Neuronal stem cell (in vitro differentiated cells): ENCODE data around the gene FARS2.

Experiments used
- DNase-seq: peaks from one replicate; pipeline ENCODE4 v3.0.0-alpha.2; 2013; ENCODE audit warnings: low spot score
- H2AFZ ChIP-seq: one replicate; pipeline ENCODE4 v1.6.1; 2013; ENCODE audit warnings: mild to moderate bottlenecking, low read length, inconsistent platforms
- H2AK5ac ChIP-seq: 2 replicates; pipeline ENCODE4 v1.6.1; 2013; ENCODE audit warnings: low read depth, mild to moderate bottlenecking, inconsistent platforms, low read length, moderate library complexity, mixed read lengths
- H2BK120ac ChIP-seq: 2 replicates; pipeline ENCODE4 v1.6.1; 2013; ENCODE audit warnings: low read depth, mild to moderate bottlenecking, inconsistent platforms, low read length, moderate library complexity, mixed read lengths
- H2BK12ac ChIP-seq: one replicate; pipeline ENCODE4 v1.6.1; 2013; ENCODE audit warnings: low read length, inconsistent platforms
- H2BK15ac ChIP-seq: 2 replicates; pipeline ENCODE4 v1.6.1; 2013; ENCODE audit warnings: mild to moderate bottlenecking, low read length, inconsistent platforms, mixed read lengths
- H2BK5ac ChIP-seq: one replicate; pipeline ENCODE4 v1.6.1; 2013; ENCODE audit warnings: inconsistent platforms, mild to moderate bottlenecking, low read length, moderate library complexity
- H3K14ac ChIP-seq: one replicate; pipeline ENCODE4 v1.6.1; 2013; ENCODE audit warnings: low read length, inconsistent platforms
- H3K18ac ChIP-seq: 2 replicates; pipeline ENCODE4 v1.6.1; 2013; ENCODE audit warnings: low read length, inconsistent platforms
- H3K23ac ChIP-seq: 2 replicates; pipeline ENCODE4 v1.6.1; 2013; ENCODE audit warnings: low read depth, mild to moderate bottlenecking, mixed read lengths, low read length, inconsistent platforms; ENCODE audit not compliant: poor library complexity
- H3K27ac ChIP-seq: replicated peaks from 3 replicates; pipeline ENCODE4 v1.5.1; 2013; ENCODE audit warnings: low read length, inconsistent platforms
- H3K27me3 ChIP-seq, 3 experiments: 2 replicates each; pipeline ENCODE4 v1.6.1; 2013; ENCODE audit warnings: low read length in 3 of 3, mild to moderate bottlenecking in 2 of 3, inconsistent platforms in 1 of 3, low read depth in 1 of 3, mixed read lengths in 1 of 3, moderate library complexity in 1 of 3; ENCODE audit not compliant: control insufficient read depth in 3 of 3, insufficient read depth in 3 of 3
- H3K36me3 ChIP-seq, 2 donors: replicated peaks in 1 of 2; 2 replicates each; pipeline ENCODE4 v1.6.1; 2013; ENCODE audit warnings: low read length in 2 of 2; ENCODE audit not compliant: control insufficient read depth in 2 of 2, insufficient read depth in 2 of 2
- H3K4ac ChIP-seq: 2 replicates; pipeline ENCODE4 v1.6.1; 2013; ENCODE audit warnings: inconsistent platforms, mild to moderate bottlenecking, low read length, moderate library complexity
- H3K4me1 ChIP-seq, 2 donors: 1 replicate in 1 of 2; 2 replicates in 1 of 2; pipeline ENCODE4 v1.6.1; 2013; ENCODE audit warnings: low read length in 2 of 2, low read depth in 1 of 2; ENCODE audit not compliant: control insufficient read depth in 2 of 2, insufficient read depth in 1 of 2
- H3K4me2 ChIP-seq: one replicate; pipeline ENCODE4 v1.6.1; 2013; ENCODE audit warnings: mild to moderate bottlenecking, low read length, inconsistent platforms; ENCODE audit not compliant: insufficient read depth, poor library complexity, severe bottlenecking
- H3K4me3 ChIP-seq, 2 donors: 2 replicates each; pipeline ENCODE4 v1.5.1; 2013; ENCODE audit warnings: low read length in 2 of 2, mild to moderate bottlenecking in 2 of 2, inconsistent platforms in 1 of 2, moderate library complexity in 1 of 2
- H3K79me1 ChIP-seq: one replicate; pipeline ENCODE4 v1.6.1; 2013; ENCODE audit warnings: low read depth, mild to moderate bottlenecking, inconsistent platforms, low read length, moderate library complexity
- H3K9ac ChIP-seq: one replicate; pipeline ENCODE4 v1.6.1; 2013; ENCODE audit warnings: mild to moderate bottlenecking, low read depth, low read length, inconsistent platforms; ENCODE audit not compliant: poor library complexity
- H3K9me3 ChIP-seq, 2 donors: replicated peaks in 1 of 2; 2 replicates each; pipeline versions ENCODE3 to v1.6.1; 2013; ENCODE audit warnings: low read length in 2 of 2, mild to moderate bottlenecking in 2 of 2, inconsistent platforms in 1 of 2, low read depth in 1 of 2, mixed read lengths in 1 of 2, moderate library complexity in 1 of 2; ENCODE audit not compliant: control insufficient read depth in 2 of 2, insufficient read depth in 1 of 2
- H4K8ac ChIP-seq: one replicate; pipeline ENCODE4 v1.6.1; 2013; ENCODE audit warnings: low read depth, mild to moderate bottlenecking, inconsistent platforms, low read length, moderate library complexity
- H4K91ac ChIP-seq: one replicate; pipeline ENCODE4 v1.6.1; 2013; ENCODE audit warnings: low read length, low read depth, mild to moderate bottlenecking, inconsistent platforms; ENCODE audit not compliant: poor library complexity
- WGBS, 2 donors: extraction: QIAGEN DNeasy Blood & Tissue Kit; methylation state at CpG; one replicate each; pipeline ENCODE4 v1.1.7; 2013; ENCODE audit warnings: missing lambda C conversion rate in 2 of 2, mixed read lengths in 1 of 2; ENCODE audit not compliant: insufficient read length in 2 of 2, insufficient replicate concordance in 1 of 2; ENCODE audit errors: extremely low coverage in 2 of 2; 5-methylcytosine and 5-hydroxymethylcytosine counted together

The FARS2 gene

DNA sequence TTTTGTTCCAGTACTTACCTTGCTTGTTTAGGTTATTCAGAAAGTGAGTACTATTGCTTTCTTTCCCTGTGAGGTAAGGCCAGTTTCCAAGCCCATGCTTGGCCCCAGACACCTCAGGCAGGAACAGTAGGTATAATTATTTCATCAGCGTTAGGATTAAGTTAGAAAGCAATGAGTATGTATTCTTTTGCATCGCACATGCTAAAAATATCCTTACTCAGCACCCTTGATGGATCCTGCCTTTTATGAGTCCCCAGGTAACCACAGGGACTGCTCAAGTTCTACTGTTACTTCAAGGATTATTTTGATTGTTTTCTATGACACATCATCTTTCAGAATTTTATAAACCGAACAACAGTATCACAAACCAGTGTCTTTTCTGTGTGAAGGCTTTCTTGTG lies 128.9 kb downstream of the FARS2 start:
- WGBS, 2 donors = no CpG with 5 or more reads among the region's 3 CpGs

DNA sequence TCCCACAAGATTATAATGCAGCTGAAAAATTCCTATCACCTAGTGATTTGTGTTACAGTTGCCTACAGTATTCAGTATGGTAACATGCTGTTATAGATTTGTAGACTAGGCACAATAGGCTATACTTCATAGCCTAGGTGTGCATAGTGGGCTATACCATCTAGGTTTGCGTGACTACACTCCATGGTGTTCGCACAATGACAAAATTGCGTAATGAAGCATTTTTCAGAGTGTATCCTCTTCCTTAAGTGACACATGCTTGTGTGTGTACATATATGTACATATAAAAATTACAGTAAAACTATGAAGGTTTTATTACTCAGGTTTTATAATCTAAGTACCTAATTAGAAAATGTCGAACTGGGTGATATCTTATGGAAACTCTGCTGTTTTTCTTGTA lies 133.0 kb downstream of the FARS2 start:
- H3K4me2 ChIP-seq = no peak overlapping the region
- H3K4me3 ChIP-seq = no peak overlapping the region
- H4K91ac ChIP-seq = no peak overlapping the region
- H2AFZ ChIP-seq = no peak overlapping the region
- no CpG with 5 or more reads among the region's 4 CpGs for whole genome bisulfite sequencing, 2 donors
- H3K4me1 ChIP-seq = no peaks in the 10 kb centered on the region
- peaks cover 0 to 2% of the 10 kb centered on the region in 2 donors for H3K36me3 ChIP-seq
- H3K23ac ChIP-seq = no peak overlapping the region
- no peak overlapping the region for H2BK120ac ChIP-seq
- no peak for DNase-seq
- H3K18ac ChIP-seq = no peak overlapping the region
- H3K4ac ChIP-seq = no peak overlapping the region
- no peaks in the 10 kb centered on the region for H3K27me3 ChIP-seq
- H2BK5ac ChIP-seq = no peak overlapping the region
- no peak overlapping the region for H2BK12ac ChIP-seq
- H3K9ac ChIP-seq = no peak overlapping the region
- no peaks in the 10 kb centered on the region for H3K9me3 ChIP-seq
- no peak overlapping the region for H2AK5ac ChIP-seq
- H3K14ac ChIP-seq = no peak overlapping the region
- no peaks in the 10 kb centered on the region for H3K79me1 ChIP-seq
- no peak overlapping the region for H3K27ac ChIP-seq
- H4K8ac ChIP-seq = no peak overlapping the region
- H2BK15ac ChIP-seq = no peak overlapping the region

More for the DNA sequence above, 128.9 kb downstream of the FARS2 start:
- Histone ChIP-seq H3K9ac (no peak overlapping the region), H3K79me1 (no peaks in the 10 kb centered on the region), H2BK5ac (no peak overlapping the region), H3K36me3 (no peaks in the 10 kb centered on the region), H4K91ac (no peak overlapping the region), H3K4me2 (no peak overlapping the region), H3K4me1 (peaks cover 0 to 4% of the 10 kb centered on the region in 2 donors), H3K14ac (no peak overlapping the region), H3K4ac (no peak overlapping the region), H3K4me3 (no peak overlapping the region), H3K18ac (no peak overlapping the region), H3K27ac (no peak overlapping the region), H2AFZ (no peak overlapping the region), H4K8ac (no peak overlapping the region), H2BK12ac (no peak overlapping the region), H2AK5ac (no peak overlapping the region), H2BK15ac (no peak overlapping the region), H3K27me3 (no peaks in the 10 kb centered on the region), H3K23ac (no peak overlapping the region), H2BK120ac (no peak overlapping the region), H3K9me3 (no peaks in the 10 kb centered on the region)
- DNase-seq = no peak

DNA sequence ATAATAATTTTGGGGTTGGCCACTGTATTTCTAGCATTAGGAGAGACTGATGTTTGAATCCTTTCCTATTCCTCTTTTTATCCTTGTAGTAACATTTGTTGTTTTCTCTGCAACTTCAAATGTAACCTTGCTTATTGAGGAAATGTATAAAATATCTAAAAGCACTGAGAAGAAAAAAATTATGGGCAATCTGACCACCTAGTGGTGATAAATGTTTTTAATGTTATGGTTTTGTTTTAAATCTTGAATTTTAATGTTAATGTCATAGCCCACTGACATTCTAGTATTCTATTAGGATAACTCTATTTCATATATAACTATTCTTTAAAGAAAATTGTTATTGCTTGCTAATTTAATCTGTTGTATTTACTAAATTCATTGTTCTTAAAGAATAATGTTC lies 134.4 kb downstream of the FARS2 start:
- Histone ChIP-seq H3K4me3 (no peak overlapping the region), H3K23ac (no peak overlapping the region), H2BK15ac (no peak overlapping the region)

GRCh38 chr6:5398530-5398929 lies 137.2 kb downstream of the FARS2 start:
- no CpG with 5 or more reads among the region's 1 CpG for WGBS, 2 donors
- no peak overlapping the region for H4K91ac ChIP-seq

More for the DNA sequence above, 134.4 kb downstream of the FARS2 start:
- no peaks in the 10 kb centered on the region for H3K27me3 ChIP-seq
- no peak for DNase-seq
- H3K4me1 ChIP-seq = no peaks in the 10 kb centered on the region
- H3K27ac ChIP-seq = no peak overlapping the region
- H4K8ac ChIP-seq = no peak overlapping the region
- H3K14ac ChIP-seq = no peak overlapping the region
- no peak overlapping the region for H2AFZ ChIP-seq
- H3K9ac ChIP-seq = no peak overlapping the region
- H4K91ac ChIP-seq = no peak overlapping the region
- H3K18ac ChIP-seq = no peak overlapping the region
- no peaks in the 10 kb centered on the region for H3K9me3 ChIP-seq
- H3K36me3 ChIP-seq = peaks cover 0 to 2% of the 10 kb centered on the region in 2 donors
- no peak overlapping the region for H2BK5ac ChIP-seq
- no peak overlapping the region for H2BK12ac ChIP-seq
- no peak overlapping the region for H2BK120ac ChIP-seq
- no peak overlapping the region for H3K4ac ChIP-seq
- H2AK5ac ChIP-seq = no peak overlapping the region
- no peaks in the 10 kb centered on the region for H3K79me1 ChIP-seq
- no peak overlapping the region for H3K4me2 ChIP-seq

More at GRCh38 chr6:5398530-5398929, 137.2 kb downstream of the FARS2 start:
- no peak overlapping the region for H3K27ac ChIP-seq
- peaks cover 0 to 2% of the 10 kb centered on the region in 2 donors for H3K36me3 ChIP-seq
- DNase-seq = no peak
- H3K4me1 ChIP-seq = no peaks in the 10 kb centered on the region
- H3K18ac ChIP-seq = no peak overlapping the region
- no peak overlapping the region for H3K4ac ChIP-seq
- H2BK5ac ChIP-seq = no peak overlapping the region
- no peak overlapping the region for H2BK120ac ChIP-seq
- H4K8ac ChIP-seq = no peak overlapping the region
- H3K79me1 ChIP-seq = no peaks in the 10 kb centered on the region
- no peaks in the 10 kb centered on the region for H3K27me3 ChIP-seq
- H2BK15ac ChIP-seq = no peak overlapping the region
- no peak overlapping the region for H3K9ac ChIP-seq
- no peak overlapping the region for H2AFZ ChIP-seq
- no peak overlapping the region for H3K4me3 ChIP-seq
- no peak overlapping the region for H2AK5ac ChIP-seq
- no peak overlapping the region for H3K23ac ChIP-seq
- H2BK12ac ChIP-seq = no peak overlapping the region
- H3K4me2 ChIP-seq = no peak overlapping the region
- no peak overlapping the region for H3K14ac ChIP-seq
- H3K9me3 ChIP-seq = no peaks in the 10 kb centered on the region
